ENCODE data around the gene ATP10A. TPM values are rescaled to one million over a fixed set of nuclear protein-coding genes. Genes with fewer than 3 reads are reported as not detected.
"Not testable (repeated sequence)": the region's sequence is repeated elsewhere in the genome, so short reads cannot be mapped to it uniquely, and the experiment has no call there.

The ATP10A gene
- total RNA-seq, 2 experiments from 2014 or later = 20.5 to 22.4 TPM

DNA sequence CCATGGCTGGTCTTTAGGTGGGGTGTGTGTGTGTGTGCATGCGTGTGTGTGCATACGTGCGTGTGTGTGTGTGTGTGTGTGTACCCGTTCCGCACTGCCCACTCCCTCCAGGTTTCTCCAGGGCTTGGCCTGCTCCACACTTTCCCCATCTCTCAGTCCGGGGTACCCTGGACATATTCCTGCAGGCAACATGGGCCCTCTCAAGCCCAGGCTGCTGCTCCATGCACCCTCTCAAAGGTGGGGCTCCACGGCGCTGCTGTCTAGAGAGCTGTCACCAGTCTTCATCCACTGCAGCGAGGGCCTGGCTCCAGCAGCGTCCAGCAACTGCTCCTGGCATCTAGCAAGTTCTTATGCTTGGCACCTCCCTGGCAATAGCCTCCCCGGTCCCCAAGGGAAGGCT is 86.1 kb downstream of the ATP10A start:
- intact Hi-C loops (cut with DNase I, micrococcal nuclease) = loop anchor here in 1 of 2 experiments (10.0 kb wide), 1 partner anchor 62 kb away; no protein-coding TSS in a partner anchor
- H3K4me3 Mint-ChIP-seq = no peak overlapping the region
- ATAC-seq (no peak), DNase-seq (no peak)
- H3K9me3 Mint-ChIP-seq (ENCODE audit: low read depth) = no peaks in the 10 kb centered on the region
- H3K27ac Mint-ChIP-seq = no peak overlapping the region
- no peaks in the 10 kb centered on the region for H3K27me3 Mint-ChIP-seq
- POLR2A ChIA-PET = no interaction called here
- CTCF ChIA-PET = interaction anchor here (1.7 kb wide), 1 partner anchor 157 kb away, joined by 6 read pairs; no protein-coding TSS in a partner anchor
- peaks cover 25% of the 10 kb centered on the region for H3K36me3 Mint-ChIP-seq (ENCODE audit: low read depth)
- H3K4me1 Mint-ChIP-seq = peaks cover 33% of the 10 kb centered on the region

DNA sequence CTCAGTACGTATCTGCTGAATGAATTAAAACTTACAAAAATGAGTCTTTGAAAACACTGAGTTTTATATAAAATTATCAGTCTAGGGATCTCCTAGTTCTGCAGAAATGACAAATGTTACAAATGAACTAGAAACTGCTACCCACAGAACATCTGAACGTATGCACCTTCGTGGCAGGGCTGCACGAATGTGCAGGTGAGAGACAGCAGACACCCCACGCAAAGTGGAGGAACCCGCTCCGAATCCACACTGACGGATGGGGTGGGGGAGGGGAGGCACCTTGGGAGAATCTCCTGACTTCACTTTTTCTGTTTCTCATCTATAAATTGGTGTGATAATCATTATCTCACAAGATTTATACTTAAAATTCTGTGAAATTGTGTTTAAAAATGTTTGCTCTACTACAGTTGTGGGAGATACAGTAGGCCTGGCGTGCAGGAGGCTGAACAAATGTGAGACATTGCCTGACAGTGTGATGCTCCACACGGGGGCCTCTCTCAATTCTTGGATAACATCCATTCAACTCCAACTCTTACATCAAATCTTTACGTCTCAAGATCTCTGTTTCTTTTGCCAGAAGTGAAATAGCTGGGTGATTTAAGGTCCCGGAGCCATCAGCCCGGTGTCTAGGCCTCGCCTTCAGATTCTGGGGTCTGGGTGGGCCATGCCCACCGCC is 86.9 kb downstream of the ATP10A start:
- Mint-ChIP-seq H3K4me3 (no peak overlapping the region), H3K36me3 (ENCODE audit: low read depth) (peaks cover 26% of the 10 kb centered on the region), H3K4me1 (peaks cover 33% of the 10 kb centered on the region), H3K27ac (no peak overlapping the region), H3K27me3 (no peaks in the 10 kb centered on the region), H3K9me3 (ENCODE audit: low read depth) (no peaks in the 10 kb centered on the region)
- POLR2A ChIA-PET = no interaction called here
- DNase-seq (no peak), ATAC-seq (no peak)
- CTCF ChIA-PET = no interaction called here
- intact Hi-C loops (cut with DNase I, micrococcal nuclease) = loop anchor here in 1 of 2 experiments (10.0 kb wide), 1 partner anchor 61 kb away; no protein-coding TSS in a partner anchor

- H3K27me3 Mint-ChIP-seq = no peaks in the 10 kb centered on the region
- CTCF ChIA-PET = interaction anchor here (1.0 kb wide), 1 partner anchor 9 kb away, joined by 3 read pairs; no protein-coding TSS in a partner anchor
- H3K4me3 Mint-ChIP-seq = no peak overlapping the region
- DNase-seq (no peak), ATAC-seq (no peak)
- H3K36me3 Mint-ChIP-seq (ENCODE audit: low read depth) = peaks cover 24% of the 10 kb centered on the region
- POLR2A ChIA-PET = no interaction called here
- H3K27ac Mint-ChIP-seq = no peak overlapping the region
- peaks cover 33% of the 10 kb centered on the region for H3K4me1 Mint-ChIP-seq
- intact Hi-C loops (cut with DNase I, micrococcal nuclease) = loop anchor here in 1 of 2 experiments (10.0 kb wide), 1 partner anchor 61 kb away; no protein-coding TSS in a partner anchor
- H3K9me3 Mint-ChIP-seq (ENCODE audit: low read depth) = no peaks in the 10 kb centered on the region
These were observed 87.7 kb downstream of the ATP10A start for GRCh38 chr15:25775317-25775912.

DNA sequence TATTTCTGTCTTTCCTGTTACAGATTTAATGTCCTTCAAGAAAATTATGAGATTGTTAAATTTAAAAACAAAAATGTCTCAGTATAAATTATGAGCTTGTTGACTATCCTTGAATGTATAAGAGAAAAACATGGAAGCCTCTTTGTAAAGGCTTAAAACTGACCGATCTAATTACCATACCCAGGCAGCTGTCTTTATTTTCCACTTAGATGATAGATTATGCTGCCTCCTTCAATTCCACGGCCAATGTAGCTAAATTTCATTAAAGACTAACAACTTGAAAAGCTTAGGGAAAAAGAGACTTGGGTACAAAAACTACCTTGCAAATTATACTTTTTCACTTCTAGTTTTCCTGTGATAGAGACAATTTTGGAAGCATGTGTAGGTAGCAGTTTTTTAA is 88.3 kb downstream of the ATP10A start:
- ChIA-PET POLR2A (no interaction called here), CTCF (interaction anchor here (1.0 kb wide), 1 partner anchor 9 kb away, joined by 3 read pairs; no protein-coding TSS in a partner anchor)
- H3K4me3 Mint-ChIP-seq = no peak overlapping the region
- no peak overlapping the region for H3K27ac Mint-ChIP-seq
- H3K4me1 Mint-ChIP-seq = peaks cover 32% of the 10 kb centered on the region
- H3K36me3 Mint-ChIP-seq (ENCODE audit: low read depth) = peaks cover 20% of the 10 kb centered on the region
- no peaks in the 10 kb centered on the region for H3K9me3 Mint-ChIP-seq (ENCODE audit: low read depth)
- intact Hi-C loops (cut with DNase I, micrococcal nuclease) = loop anchor here in 1 of 2 experiments (10.0 kb wide), 1 partner anchor 60 kb away; no protein-coding TSS in a partner anchor
- ATAC-seq = no peak
- H3K27me3 Mint-ChIP-seq = no peaks in the 10 kb centered on the region
- no peak for DNase-seq

- Mint-ChIP-seq H3K4me3 (no peak overlapping the region), H3K9me3 (ENCODE audit: low read depth) (no peaks in the 10 kb centered on the region), H3K36me3 (ENCODE audit: low read depth) (peaks cover 14% of the 10 kb centered on the region), H3K27ac (no peak overlapping the region), H3K4me1 (peaks cover 19% of the 10 kb centered on the region), H3K27me3 (no peaks in the 10 kb centered on the region)
- intact Hi-C loops (cut with DNase I, micrococcal nuclease) = loop anchor here in 1 of 2 experiments (10.0 kb wide), 1 partner anchor 58 kb away; no protein-coding TSS in a partner anchor
- ChIA-PET POLR2A (no interaction called here), CTCF (interaction anchor here (1.4 kb wide), 1 partner anchor 17 kb away, joined by 3 read pairs; no protein-coding TSS in a partner anchor)
- no peak for DNase-seq
- no peak for ATAC-seq
These were observed 89.9 kb downstream of the ATP10A start for GRCh38 chr15:25773248-25773647.

DNA sequence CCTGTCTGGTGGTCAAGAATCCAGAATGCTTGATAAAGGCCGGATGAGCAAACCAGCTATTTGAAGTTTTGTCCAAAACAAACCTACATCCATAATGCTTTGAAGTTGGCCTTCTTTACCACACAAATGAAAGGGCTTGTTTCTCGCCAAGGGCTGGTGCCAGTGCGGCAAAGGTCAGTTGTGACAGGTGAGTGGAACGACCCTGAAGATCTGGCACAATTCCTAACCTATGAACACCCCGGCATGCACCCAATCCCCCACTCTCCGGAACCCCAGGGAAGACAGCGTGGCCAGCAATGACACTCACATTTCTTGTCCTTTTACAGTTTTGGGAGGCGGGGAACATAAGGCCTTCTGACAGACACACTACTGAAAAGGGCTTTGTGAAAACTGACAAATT is 90.6 kb downstream of the ATP10A start:
- POLR2A ChIA-PET = no interaction called here
- Mint-ChIP-seq H3K27ac (no peak overlapping the region), H3K27me3 (no peaks in the 10 kb centered on the region), H3K4me1 (peaks cover 15% of the 10 kb centered on the region), H3K9me3 (ENCODE audit: low read depth) (no peaks in the 10 kb centered on the region), H3K36me3 (ENCODE audit: low read depth) (peaks cover 12% of the 10 kb centered on the region), H3K4me3 (no peak overlapping the region)
- ATAC-seq = no peak
- intact Hi-C loops (cut with DNase I, micrococcal nuclease) = loop anchor here in 1 of 2 experiments (10.0 kb wide), 1 partner anchor 58 kb away; no protein-coding TSS in a partner anchor
- no peak for DNase-seq
- CTCF ChIA-PET = interaction anchor here (1.4 kb wide), 1 partner anchor 18 kb away, joined by 3 read pairs; no protein-coding TSS in a partner anchor

DNA sequence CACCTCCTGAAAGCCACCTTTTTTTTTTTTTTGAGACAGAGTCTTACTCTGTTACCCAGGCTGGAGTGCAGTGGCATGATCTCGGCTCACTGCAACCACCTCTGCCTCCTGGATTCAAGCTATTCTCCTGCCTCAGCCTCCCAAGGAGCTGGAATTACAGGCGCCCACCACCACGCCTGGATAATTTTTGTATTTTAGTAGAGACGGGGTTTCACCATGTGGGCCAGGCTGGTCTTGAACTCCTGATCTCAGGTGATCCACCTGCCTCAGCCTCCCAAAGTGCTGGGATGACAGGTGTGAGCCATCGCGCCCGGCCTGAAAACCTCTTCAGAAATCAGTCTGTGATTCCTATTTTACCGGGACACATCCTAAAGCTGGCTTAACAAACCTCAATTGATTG is 91.4 kb downstream of the ATP10A start:
- H3K27ac Mint-ChIP-seq; H3K9me3 Mint-ChIP-seq (ENCODE audit: low read depth); ATAC-seq; H3K27me3 Mint-ChIP-seq; H3K4me3 Mint-ChIP-seq; POLR2A ChIA-PET; CTCF ChIA-PET; DNase-seq: not testable (repeated sequence)
- intact Hi-C loops (cut with DNase I, micrococcal nuclease) = loop anchor here in 1 of 2 experiments (10.0 kb wide), 1 partner anchor 57 kb away; no protein-coding TSS in a partner anchor
- peaks cover 13% of the 10 kb centered on the region for H3K36me3 Mint-ChIP-seq (ENCODE audit: low read depth)
- peaks cover 15% of the 10 kb centered on the region for H3K4me1 Mint-ChIP-seq

- ChIA-PET POLR2A (no interaction called here), CTCF (interaction anchor here (0.6 to 0.7 kb wide), 2 partner anchors 12 to 423 kb away, joined by 3 read pairs; no protein-coding TSS in a partner anchor)
- Mint-ChIP-seq H3K4me1 (peaks cover 13% of the 10 kb centered on the region), H3K27me3 (no peaks in the 10 kb centered on the region), H3K36me3 (ENCODE audit: low read depth) (peaks cover 14% of the 10 kb centered on the region), H3K9me3 (ENCODE audit: low read depth) (no peaks in the 10 kb centered on the region), H3K4me3 (no peak overlapping the region), H3K27ac (no peak overlapping the region)
- intact Hi-C loops (cut with DNase I, micrococcal nuclease) = loop anchor here in 1 of 2 experiments (10.0 kb wide), 1 partner anchor 57 kb away; no protein-coding TSS in a partner anchor
- ATAC-seq (no peak), DNase-seq (no peak)
These were observed 91.8 kb downstream of the ATP10A start for GRCh38 chr15:25771338-25771706.

DNA sequence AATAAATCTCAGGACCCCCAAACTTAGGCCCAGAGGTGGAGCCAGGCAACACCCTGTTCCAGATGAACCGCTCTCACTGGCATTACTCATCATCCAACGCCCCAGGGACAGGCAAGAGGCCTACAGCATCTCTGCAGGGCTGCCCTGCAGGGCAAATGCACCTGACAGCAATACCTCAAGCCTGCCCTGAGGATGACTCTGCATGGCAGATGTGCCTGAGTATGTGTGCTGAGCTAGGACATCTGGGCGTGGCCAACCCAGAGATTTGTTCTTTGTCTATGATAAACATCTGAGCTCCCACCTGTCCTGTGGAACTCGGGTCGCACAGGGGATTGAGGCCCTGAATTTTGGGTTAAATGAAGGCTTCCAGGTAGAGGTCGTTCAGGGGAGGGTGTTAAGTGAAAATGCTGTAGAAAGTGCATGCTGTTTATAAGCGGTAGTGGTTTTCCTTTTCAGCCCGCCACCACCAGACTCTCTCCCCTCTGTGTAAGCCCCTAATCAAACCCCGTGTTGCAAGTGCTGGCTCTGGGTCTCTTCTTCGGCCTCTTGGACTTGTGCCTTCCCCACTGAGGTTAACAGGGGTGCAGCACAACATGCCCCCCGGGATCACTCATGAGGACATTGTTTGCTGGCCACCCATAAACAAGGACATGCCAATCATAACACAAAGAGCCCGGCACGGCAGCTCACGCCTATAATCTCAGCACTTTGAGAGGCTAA is 92.3 kb downstream of the ATP10A start:
- Mint-ChIP-seq H3K4me1 (peaks cover 11% of the 10 kb centered on the region), H3K27ac (no peak overlapping the region), H3K36me3 (ENCODE audit: low read depth) (peaks cover 19% of the 10 kb centered on the region), H3K4me3 (no peak overlapping the region), H3K9me3 (ENCODE audit: low read depth) (no peaks in the 10 kb centered on the region), H3K27me3 (no peaks in the 10 kb centered on the region)
- ChIA-PET CTCF (interaction anchor here (0.6 to 0.7 kb wide), 2 partner anchors 12 to 422 kb away, joined by 3 read pairs; no protein-coding TSS in a partner anchor), POLR2A (interaction anchor here (0.5 kb wide), 1 partner anchor 11 kb away, joined by 5 read pairs; no protein-coding TSS in a partner anchor)
- DNase-seq (no peak), ATAC-seq (no peak)
- intact Hi-C loops (cut with DNase I, micrococcal nuclease) = loop anchor here in 1 of 2 experiments (10.0 kb wide), 1 partner anchor 56 kb away; no protein-coding TSS in a partner anchor

DNA sequence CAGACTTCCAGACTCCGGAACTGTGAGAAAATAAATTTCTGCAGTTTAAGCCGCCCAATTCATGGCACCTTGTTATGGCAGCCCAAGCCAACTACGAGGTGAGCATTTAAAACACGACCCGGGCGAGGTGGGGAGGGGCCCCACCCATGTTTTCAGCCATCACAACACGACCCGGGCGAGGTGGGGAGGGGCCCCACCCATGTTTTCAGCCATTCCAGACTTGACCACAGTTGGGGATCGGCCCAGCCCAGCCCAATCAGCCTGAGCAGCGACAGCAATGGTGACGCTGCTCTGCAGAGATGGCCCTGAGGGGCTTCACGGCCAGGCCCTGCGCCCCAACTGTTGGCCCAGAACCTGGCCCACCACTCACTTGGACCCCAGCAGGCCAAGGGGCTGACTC is 93.1 kb downstream of the ATP10A start:
- no peaks in the 10 kb centered on the region for H3K9me3 Mint-ChIP-seq (ENCODE audit: low read depth)
- H3K36me3 Mint-ChIP-seq (ENCODE audit: low read depth) = peaks cover 25% of the 10 kb centered on the region
- intact Hi-C loops (cut with DNase I, micrococcal nuclease) = loop anchor here in 1 of 2 experiments (10.0 kb wide), 1 partner anchor 55 kb away; no protein-coding TSS in a partner anchor
- H3K4me1 Mint-ChIP-seq = peaks cover 5% of the 10 kb centered on the region
- POLR2A ChIA-PET = interaction anchor here (0.5 kb wide), 1 partner anchor 10 kb away, joined by 5 read pairs; no protein-coding TSS in a partner anchor
- ATAC-seq = no peak
- H3K27me3 Mint-ChIP-seq = no peaks in the 10 kb centered on the region
- no peak for DNase-seq
- no peak overlapping the region for H3K4me3 Mint-ChIP-seq
- no peak overlapping the region for H3K27ac Mint-ChIP-seq
- CTCF ChIA-PET = no interaction called here

DNA sequence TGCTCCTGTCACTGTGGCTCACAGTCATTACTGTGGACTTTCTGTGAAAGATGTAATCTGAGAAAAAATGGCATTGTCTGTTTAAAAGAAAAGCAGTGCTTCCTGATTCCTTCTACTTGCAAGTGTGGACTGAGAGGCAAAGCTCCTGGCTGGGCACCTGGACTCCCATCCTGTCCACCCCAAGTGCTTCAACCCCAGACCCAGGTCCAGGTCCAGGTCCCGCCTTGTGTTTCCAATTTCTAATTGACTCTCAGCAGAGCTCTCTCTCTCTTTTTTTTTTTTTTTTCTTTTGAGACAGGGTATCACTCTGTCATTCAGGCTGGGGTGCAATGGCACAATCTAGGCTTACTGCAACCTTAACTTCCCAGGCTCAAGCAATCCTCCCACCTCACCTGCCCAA is 94.9 kb downstream of the ATP10A start:
- Mint-ChIP-seq H3K4me1 (no peaks in the 10 kb centered on the region), H3K4me3 (no peak overlapping the region), H3K27me3 (no peaks in the 10 kb centered on the region), H3K27ac (no peak overlapping the region), H3K9me3 (ENCODE audit: low read depth) (no peaks in the 10 kb centered on the region), H3K36me3 (ENCODE audit: low read depth) (peaks cover 34% of the 10 kb centered on the region)
- ChIA-PET CTCF (interaction anchor here (1.5 kb wide), 1 partner anchor 10 kb away, joined by 3 read pairs; no protein-coding TSS in a partner anchor), POLR2A (no interaction called here)
- DNase-seq (no peak), ATAC-seq (no peak)
- intact Hi-C loops (cut with DNase I, micrococcal nuclease) = no loop called here
